Skeletal muscle satellite cell (primary cell): ENCODE measurements around the gene IFI27L1.
"Not testable (repeated sequence)": the region's sequence is repeated elsewhere in the genome, so short reads cannot be mapped to it uniquely, and the experiment has no call there.

ENCODE experiments used
- H3K27me3 ChIP-seq: 2 replicates; pipeline ENCODE4 v1.7.0; 2013; ENCODE audit warnings: low read length; ENCODE audit not compliant: control insufficient read depth, insufficient read depth
- H3K36me3 ChIP-seq: 2 replicates; pipeline ENCODE4 v1.7.0; 2013; ENCODE audit warnings: mild to moderate bottlenecking, control low read depth, low read length; ENCODE audit not compliant: insufficient read depth
- H3K4me1 ChIP-seq: 2 replicates; pipeline ENCODE4 v1.7.0; 2013; ENCODE audit warnings: low read length; ENCODE audit not compliant: control insufficient read depth, insufficient read depth
- H3K4me2 ChIP-seq: 2 replicates; pipeline ENCODE4 v1.7.0; 2013; ENCODE audit warnings: mild to moderate bottlenecking, low read length
- H3K4me3 ChIP-seq: 2 replicates; pipeline ENCODE4 v1.7.0; 2013; ENCODE audit warnings: low read length
- H3K9ac ChIP-seq: 2 replicates; pipeline ENCODE4 v1.7.0; 2013; ENCODE audit warnings: mild to moderate bottlenecking, low read depth, low read length, moderate library complexity
- H3K9me3 ChIP-seq: replicated peaks from 2 replicates; pipeline ENCODE4 v1.7.0; 2013; ENCODE audit warnings: mild to moderate bottlenecking, control low read depth, low read length

Gene IFI27L1

GRCh38 chr14:94062344-94062940, 18.7 kb upstream of the IFI27L1 start:
- Histone ChIP-seq H3K36me3 (peaks cover 50% of the 10 kb centered on the region), H3K9me3 (no peaks in the 10 kb centered on the region), H3K4me3 (no peak overlapping the region), H3K4me2 (peak overlapping the region; percentile 49), H3K27me3 (no peaks in the 10 kb centered on the region), H3K9ac (no peak overlapping the region), H3K4me1 (peaks cover 18% of the 10 kb centered on the region)

- H3K9ac ChIP-seq: no peak overlapping the region
- peaks cover 18% of the 10 kb centered on the region for H3K4me1 ChIP-seq
- no peak overlapping the region for H3K4me2 ChIP-seq
- H3K4me3 ChIP-seq: no peak overlapping the region
- peaks cover 17% of the 10 kb centered on the region for H3K36me3 ChIP-seq
- H3K9me3 ChIP-seq: no peaks in the 10 kb centered on the region
- H3K27me3 ChIP-seq: no peaks in the 10 kb centered on the region
These were observed 14.9 kb upstream of the IFI27L1 start for GRCh38 chr14:94066089-94066676.

- not testable (repeated sequence) for H3K4me3 ChIP-seq, H3K4me2 ChIP-seq, H3K27me3 ChIP-seq, H3K4me1 ChIP-seq, H3K9ac ChIP-seq
- Histone ChIP-seq H3K9me3 (peaks cover 10% of the 10 kb centered on the region), H3K36me3 (peaks cover 12% of the 10 kb centered on the region)
These were observed 9.0 kb upstream of the IFI27L1 start for GRCh38 chr14:94072076-94072475.

GRCh38 chr14:94074534-94074933, 6.6 kb upstream of the IFI27L1 start:
- H3K4me1 ChIP-seq: peaks cover 21% of the 10 kb centered on the region
- peaks cover 10% of the 10 kb centered on the region for H3K9me3 ChIP-seq
- H3K9ac ChIP-seq: no peak overlapping the region
- H3K4me2 ChIP-seq: no peak overlapping the region
- H3K4me3 ChIP-seq: no peak overlapping the region
- H3K36me3 ChIP-seq: peaks cover 34% of the 10 kb centered on the region
- H3K27me3 ChIP-seq: no peaks in the 10 kb centered on the region

- Histone ChIP-seq H3K4me2 (no peak overlapping the region), H3K27me3 (no peaks in the 10 kb centered on the region), H3K4me1 (peaks cover 25% of the 10 kb centered on the region), H3K9ac (no peak overlapping the region), H3K36me3 (peaks cover 34% of the 10 kb centered on the region), H3K4me3 (no peak overlapping the region), H3K9me3 (peaks cover 10% of the 10 kb centered on the region)
These were observed 6.1 kb upstream of the IFI27L1 start for GRCh38 chr14:94075008-94075407.

GRCh38 chr14:94077111-94077821, 3.8 kb upstream of the IFI27L1 start:
- peak overlapping the region; percentile 39 for H3K4me3 ChIP-seq
- peaks cover 10% of the 10 kb centered on the region for H3K9me3 ChIP-seq
- H3K9ac ChIP-seq: no peak overlapping the region
- H3K36me3 ChIP-seq: peaks cover 34% of the 10 kb centered on the region
- no peaks in the 10 kb centered on the region for H3K27me3 ChIP-seq
- H3K4me2 ChIP-seq: peak overlapping the region; percentile 48
- H3K4me1 ChIP-seq: peaks cover 30% of the 10 kb centered on the region

GRCh38 chr14:94077823-94078222, 3.3 kb upstream of the IFI27L1 start:
- H3K9me3 ChIP-seq: peaks cover 10% of the 10 kb centered on the region
- no peaks in the 10 kb centered on the region for H3K27me3 ChIP-seq
- no peak overlapping the region for H3K9ac ChIP-seq
- H3K4me2 ChIP-seq: peak overlapping the region; percentile 85
- H3K4me1 ChIP-seq: peaks cover 32% of the 10 kb centered on the region
- no peak overlapping the region for H3K4me3 ChIP-seq
- peaks cover 34% of the 10 kb centered on the region for H3K36me3 ChIP-seq

- peak overlapping the region; percentile 98 for H3K9ac ChIP-seq
- H3K4me2 ChIP-seq: peak overlapping the region; percentile 85
- H3K27me3 ChIP-seq: no peaks in the 10 kb centered on the region
- H3K9me3 ChIP-seq: peaks cover 3% of the 10 kb centered on the region
- H3K4me1 ChIP-seq: peaks cover 32% of the 10 kb centered on the region
- peak overlapping the region; percentile 97 for H3K4me3 ChIP-seq
- peaks cover 27% of the 10 kb centered on the region for H3K36me3 ChIP-seq
These were observed 1.1 kb upstream of the IFI27L1 start for GRCh38 chr14:94079891-94080620.

- peak overlapping the region; percentile 97 for H3K4me3 ChIP-seq
- no peaks in the 10 kb centered on the region for H3K27me3 ChIP-seq
- peaks cover 25% of the 10 kb centered on the region for H3K36me3 ChIP-seq
- H3K9ac ChIP-seq: peak overlapping the region; percentile 98
- H3K9me3 ChIP-seq: no peaks in the 10 kb centered on the region
- peaks cover 32% of the 10 kb centered on the region for H3K4me1 ChIP-seq
- H3K4me2 ChIP-seq: peak overlapping the region; percentile 85
These were observed 293 bp downstream of the IFI27L1 start for GRCh38 chr14:94081386-94081820.

GRCh38 chr14:94087891-94088290, 6.8 kb downstream of the IFI27L1 start:
- no peak overlapping the region for H3K9ac ChIP-seq
- H3K4me1 ChIP-seq: peaks cover 14% of the 10 kb centered on the region
- H3K27me3 ChIP-seq: no peaks in the 10 kb centered on the region
- H3K36me3 ChIP-seq: no peaks in the 10 kb centered on the region
- no peak overlapping the region for H3K4me3 ChIP-seq
- H3K9me3 ChIP-seq: no peaks in the 10 kb centered on the region
- no peak overlapping the region for H3K4me2 ChIP-seq

- no peaks in the 10 kb centered on the region for H3K36me3 ChIP-seq
- H3K4me2 ChIP-seq: peak overlapping the region; percentile 17
- no peak overlapping the region for H3K9ac ChIP-seq
- H3K27me3 ChIP-seq: no peaks in the 10 kb centered on the region
- no peak overlapping the region for H3K4me3 ChIP-seq
- H3K9me3 ChIP-seq: no peaks in the 10 kb centered on the region
- H3K4me1 ChIP-seq: peaks cover 14% of the 10 kb centered on the region
These were observed 7.4 kb downstream of the IFI27L1 start for GRCh38 chr14:94088516-94088915.
